Iris pigment epithelial cell (primary cell): ENCODE measurements around the gene ANTKMT.
A peak's percentile ranks its signal among the peaks of the same experiment; 100 is the strongest.

Experiments
- DNase-seq: peaks from one replicate; pipeline ENCODE4 v3.0.0-alpha.2; 2011; ENCODE audit warnings: low read depth

Gene ANTKMT

DNA sequence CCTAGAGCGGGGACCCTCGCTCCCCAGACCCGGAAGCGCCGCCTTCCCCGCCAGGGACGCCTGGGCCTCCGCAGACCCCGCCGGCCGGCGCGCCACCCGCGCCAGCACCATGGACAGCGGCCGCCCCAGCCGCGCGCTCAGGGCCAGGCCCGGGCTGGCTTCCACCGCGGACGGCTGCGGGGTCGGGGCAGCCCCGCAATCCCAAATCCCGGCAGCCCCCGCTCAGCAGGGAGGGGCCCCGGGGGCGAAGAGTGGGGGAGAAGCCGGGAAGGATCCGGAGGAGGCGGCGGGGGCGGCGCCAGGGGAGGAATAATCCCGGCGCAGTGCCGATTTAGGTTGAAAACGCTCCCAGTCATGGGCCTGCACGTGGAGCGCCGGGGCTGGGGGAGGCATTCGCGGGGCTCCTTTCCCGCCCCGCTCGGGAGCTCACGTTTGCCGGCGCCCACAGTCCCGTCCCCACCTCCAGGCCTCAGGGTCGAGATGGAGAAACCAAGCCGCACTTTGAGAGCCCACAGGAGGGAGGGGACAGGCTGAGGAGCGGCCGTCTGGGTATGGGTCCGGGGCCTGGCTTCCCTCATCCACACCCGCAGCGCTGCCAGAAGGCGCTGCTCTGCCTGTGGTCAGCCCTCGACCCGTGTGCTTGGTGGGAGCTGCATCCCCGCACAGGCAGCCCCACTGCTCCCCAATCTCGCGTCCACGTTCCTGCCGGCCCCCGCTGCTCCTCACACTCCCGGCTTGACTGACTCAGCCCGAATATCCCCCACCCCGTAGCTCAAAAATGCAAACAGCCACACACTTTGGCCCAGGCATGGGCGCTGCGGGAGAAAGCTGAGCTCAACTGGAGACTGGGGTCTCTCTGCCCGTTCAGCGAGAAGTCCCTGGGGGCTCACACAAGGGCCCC is 20.0 kb upstream of the ANTKMT start:
- DNase-seq, result no peak

DNA sequence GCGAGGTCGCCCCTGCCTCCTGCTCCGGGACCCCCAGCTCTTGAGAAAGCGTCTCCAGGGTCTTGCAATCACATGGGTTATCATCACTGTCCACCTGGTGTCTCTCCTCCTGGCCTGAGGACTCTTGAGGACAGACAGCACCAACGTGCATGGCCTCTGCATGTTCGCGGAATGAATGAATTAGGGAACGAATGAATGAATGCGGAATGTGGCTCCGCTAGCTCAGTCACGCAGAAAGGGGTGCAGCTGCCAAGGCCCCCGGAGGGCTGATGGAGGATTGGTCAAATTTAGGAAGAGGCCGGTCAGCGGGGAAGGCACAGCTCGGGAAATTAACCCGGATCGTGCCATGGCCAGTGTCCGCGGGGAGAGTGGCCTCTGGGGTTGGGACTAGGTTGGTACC is 18.6 kb upstream of the ANTKMT start:
- no peak for DNase-seq

- no peak for DNase-seq
Measured at GRCh38 chr16:703406-703805, 17.5 kb upstream of the ANTKMT start.

GRCh38 chr16:704047-704446 is 16.9 kb upstream of the ANTKMT start:
- no peak for DNase-seq

DNA sequence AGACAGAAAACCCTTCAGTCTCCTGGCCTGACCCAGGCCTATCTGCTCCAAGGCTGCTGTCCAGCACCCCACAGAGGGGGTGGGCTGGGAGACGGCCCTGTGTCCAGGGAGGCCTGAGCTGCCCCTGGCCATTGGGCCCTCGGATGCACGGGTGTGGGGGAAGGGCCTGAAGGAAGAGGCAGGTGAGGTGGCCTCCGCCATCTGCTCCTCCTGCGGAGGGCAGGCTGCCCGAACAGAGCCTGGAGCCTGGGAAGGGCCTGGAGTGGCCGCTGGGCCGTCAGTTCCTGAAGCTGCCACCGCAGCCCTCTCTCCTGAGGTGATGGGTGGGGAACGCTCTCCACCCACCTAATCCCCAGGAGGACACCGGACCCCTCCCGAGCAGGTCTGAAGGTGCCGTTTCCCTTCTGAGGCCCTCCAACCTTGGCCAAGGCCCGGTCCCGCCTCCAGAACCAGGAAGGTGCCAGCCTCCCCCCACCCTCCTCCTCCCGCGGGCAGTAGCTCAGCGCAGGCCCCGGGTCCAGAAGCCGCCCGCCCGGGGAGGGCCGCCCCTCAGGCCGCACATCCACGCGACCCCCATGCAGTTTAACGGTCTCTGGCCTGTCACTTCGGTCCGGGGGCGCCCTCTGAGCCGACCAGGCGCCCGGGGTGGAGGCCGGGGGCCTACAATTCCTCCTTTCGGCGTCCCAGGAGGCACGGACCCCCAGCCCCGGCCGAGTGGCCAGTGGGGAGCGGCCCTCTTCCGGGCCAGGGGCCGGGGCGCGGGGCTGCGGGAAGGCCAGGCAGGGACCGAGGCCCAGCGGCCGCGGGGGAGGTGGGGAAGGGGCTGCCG is 16.2 kb upstream of the ANTKMT start:
- DNase-seq, result no peak

DNA sequence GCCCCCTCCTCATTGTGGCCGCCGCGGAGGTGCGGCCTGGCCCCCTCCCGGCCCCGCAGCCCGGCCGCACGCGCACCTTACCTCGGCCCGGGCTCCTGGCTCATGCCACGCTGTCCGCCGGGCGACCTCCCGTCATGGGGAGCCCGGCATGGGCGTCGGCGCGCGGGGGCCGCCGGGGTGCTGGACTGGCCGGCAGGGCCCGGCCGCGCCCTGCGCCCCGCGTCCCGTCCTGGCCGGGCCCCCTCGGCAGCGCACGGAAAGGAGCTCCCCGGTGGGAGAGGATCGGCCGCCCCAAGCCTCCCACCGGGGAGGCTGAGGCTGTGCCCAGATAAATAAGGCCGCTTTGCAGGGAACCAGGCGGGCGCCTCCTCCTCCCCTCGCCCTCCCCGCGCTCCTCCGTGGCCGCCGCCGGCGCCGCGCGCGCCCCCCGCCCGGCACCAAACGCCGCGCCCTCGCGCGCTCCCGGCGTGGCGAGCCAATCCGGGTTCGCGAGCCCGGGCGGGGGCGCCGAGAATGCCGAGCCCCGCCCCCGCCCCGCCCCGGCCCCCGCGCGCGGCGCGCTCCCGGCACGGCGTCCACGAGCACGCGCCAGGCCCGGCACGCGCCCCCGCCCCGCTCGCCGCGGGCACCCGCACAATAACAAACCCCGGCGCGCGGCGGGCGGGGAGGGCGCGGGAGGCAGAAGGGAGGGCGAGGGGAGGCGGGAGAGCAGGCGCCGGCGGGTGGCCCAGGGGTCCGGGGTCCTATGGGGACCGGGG is 15.3 kb upstream of the ANTKMT start, which contains the start of gene FBXL16:
Gene FBXL16, minus strand, starts transcription at position 371 of the 758 bp plus-strand sequence. CDS start 8,396 bp downstream, outside the sequence.
- DNase-seq, result no peak

DNA sequence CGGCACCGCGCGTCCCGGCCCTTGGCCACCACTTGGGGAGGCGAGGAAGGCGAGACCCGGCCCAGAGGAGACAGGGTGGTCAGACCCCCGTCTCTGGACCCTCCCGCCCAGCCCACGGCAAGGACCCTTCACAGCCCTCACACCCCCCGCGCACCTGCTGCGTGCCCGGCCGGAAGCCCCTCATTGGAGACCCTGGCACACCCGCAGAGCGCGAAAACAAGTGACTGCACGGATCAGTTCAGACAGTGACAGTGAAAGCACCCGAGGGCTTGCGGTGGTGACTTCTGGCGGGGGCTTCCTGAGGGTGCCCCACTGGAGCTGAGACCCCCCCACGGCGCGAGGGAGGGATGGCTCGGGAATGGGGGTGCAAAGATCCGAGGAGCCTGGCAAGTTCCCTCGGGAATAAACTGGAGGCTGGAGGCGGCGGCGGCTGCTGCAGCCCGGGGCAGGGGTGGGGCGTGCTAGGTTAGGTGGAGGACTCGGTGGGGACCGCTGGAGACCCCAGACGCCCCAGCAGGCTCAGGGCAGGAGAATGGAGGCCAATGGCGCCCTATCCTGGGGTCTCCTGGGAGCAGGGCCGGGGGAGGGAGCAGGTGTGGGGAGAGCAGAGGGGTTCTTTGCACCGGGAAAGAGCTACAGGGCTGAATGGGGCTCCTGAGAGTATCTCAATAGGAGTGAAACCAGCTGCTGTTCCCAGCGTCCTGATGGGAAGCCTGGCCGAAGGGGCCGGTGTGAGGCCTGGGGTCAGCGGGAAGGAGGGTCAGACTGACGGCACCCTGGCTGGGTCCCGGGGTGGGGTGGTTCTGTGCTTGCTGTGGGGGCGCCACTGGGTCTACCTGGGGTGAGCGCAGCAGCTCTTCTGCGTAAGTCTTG is 14.5 kb upstream of the ANTKMT start:
- DNase-seq, result no peak

DNA sequence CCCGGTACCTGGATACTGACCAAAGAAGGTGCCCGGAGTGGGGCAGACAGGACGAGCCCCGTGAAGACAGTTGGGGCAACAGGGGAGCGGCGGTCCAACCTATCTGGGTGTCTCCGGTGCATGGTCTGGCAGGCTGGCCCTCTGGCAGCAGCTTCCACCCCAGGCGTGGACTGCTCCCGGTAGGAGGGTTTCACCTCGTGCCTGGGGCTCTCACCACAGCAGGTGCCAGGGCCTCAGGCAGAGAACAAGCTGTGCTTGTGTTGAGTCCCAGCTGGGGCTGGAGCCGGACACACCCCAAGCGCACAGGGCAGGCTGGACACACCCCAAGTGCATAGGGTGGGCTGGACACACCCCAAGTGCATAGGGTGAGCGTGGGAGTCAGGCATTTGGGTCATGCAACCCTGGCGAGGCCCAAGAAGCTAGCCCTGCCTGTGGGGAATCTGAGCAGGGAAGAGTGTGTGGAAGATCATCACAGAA is 13.8 kb upstream of the ANTKMT start:
- no peak for DNase-seq

- DNase-seq, result no peak
Measured at GRCh38 chr16:708019-708418, 12.9 kb upstream of the ANTKMT start.

DNA sequence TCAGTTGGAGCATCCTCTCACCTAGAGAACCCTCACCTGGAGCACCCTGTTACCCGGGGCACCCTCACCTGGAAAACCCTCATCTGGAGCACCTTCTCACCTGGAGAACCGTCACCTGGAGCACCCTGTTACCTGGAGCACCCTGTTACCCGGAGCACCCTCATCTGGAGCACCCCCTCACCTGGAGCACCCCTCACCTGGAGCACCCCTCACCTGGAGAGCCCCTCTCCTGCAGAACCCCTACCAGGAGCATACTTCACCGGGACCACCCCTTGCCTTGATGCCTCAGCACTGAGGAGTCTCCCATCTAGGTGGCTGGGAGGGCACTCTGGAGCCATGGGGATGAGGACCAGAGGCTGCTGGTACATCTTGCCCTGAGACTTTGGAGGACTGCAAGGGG is 12.0 kb upstream of the ANTKMT start:
- no peak for DNase-seq

DNA sequence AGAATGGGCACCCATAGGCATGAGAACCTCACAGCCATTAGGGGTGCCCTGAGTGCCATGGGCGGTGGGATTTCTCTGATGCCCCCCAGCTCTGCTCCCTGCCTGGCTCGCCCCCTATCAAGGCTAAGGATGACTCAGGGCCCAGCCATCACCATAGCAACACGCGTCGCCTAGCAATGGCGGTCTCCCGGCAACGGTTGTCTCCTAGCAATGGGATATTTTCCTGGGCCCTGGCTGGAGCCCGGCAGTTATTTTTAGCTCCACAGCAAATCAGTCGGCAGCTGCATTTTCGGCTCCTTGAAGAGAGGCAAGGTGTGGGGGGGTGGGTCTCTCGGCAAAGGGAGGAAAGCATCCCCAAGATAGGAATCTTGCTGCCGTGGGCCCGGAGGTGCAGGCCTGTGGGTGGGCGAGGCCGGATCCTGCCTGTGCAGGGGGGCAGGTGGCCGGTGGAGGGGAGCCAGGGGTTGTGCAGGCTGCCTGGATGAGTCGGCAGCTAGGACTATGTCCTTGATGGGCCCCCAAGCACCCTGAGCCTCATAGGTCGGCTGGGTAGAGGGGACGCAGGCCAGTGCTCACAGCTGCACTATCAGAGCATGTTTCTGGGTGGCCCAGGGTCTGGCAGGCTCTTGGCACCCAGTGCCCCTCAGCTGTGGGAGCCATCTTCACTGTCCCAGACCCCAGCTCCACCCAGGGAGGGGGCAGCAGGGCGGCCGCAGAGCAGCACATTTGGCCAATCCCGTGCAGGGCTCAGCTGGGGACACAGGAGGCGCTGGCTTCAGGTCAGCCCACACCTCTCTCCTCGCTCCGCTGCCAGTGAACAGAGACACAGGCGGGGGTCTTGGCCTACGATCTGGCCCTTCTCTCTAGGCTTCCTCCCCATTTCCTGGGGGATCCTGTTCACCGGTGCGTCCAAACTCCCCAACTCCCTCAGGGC is 11.1 kb upstream of the ANTKMT start:
- peak; percentile 82 for DNase-seq

- no peak for DNase-seq
Measured at GRCh38 chr16:710500-711075, 10.4 kb upstream of the ANTKMT start.

- no peak for DNase-seq
Measured at GRCh38 chr16:711084-711483, 9.9 kb upstream of the ANTKMT start.

DNA sequence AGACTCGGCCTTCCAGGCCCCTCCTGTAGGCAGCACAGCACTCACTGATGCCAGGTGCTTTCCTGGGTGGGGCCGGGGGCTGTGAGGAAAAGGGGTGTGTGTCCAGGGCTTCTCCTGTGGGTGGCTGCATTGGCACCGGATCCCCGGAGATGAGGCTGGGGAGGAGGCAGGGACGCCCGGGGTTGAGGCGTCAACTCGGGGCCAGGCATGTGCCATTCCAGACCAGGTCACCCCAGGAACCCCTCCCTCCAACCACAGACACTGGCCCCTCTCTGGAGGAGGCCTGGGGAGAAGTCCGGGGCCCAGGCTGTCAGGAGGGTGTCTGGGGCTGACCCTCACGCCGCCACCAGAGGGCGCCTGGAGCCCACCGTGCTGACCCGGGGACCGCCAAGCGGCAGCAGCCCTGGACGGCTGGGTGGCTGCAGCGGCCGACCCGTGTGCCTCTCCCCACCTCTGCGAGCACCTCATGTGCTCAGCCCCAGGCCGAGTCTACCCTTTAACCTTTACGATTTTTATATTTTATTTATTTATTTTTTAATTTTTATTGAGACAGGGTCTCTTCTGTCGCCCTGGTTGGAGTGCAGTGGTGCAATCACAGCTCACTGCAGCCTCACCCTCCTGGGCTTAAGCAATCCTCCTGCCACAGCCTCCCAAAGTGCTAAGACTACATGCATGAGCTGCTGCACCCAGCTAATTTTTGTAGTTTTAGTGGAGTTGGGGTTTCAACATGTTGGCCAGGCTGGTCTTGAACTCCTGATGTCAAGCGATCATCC is 9.2 kb upstream of the ANTKMT start:
- DNase-seq, result peak; percentile 52

GRCh38 chr16:712740-713250 is 8.2 kb upstream of the ANTKMT start:
- peak; percentile 94 for DNase-seq

GRCh38 chr16:714079-714478 is 6.9 kb upstream of the ANTKMT start:
- no peak for DNase-seq

GRCh38 chr16:714558-715476 is 6.1 kb upstream of the ANTKMT start, which contains the start of gene METRN:
METRN (plus strand) TSS chr16:715118; CDS start chr16:715290, 172 bp downstream.
- DNase-seq, result peak; percentile 90
